K562 (cell line): ENCODE results near the gene DPCD. TPM values are rescaled to one million over a fixed set of nuclear protein-coding genes. Genes with fewer than 3 reads are reported as not detected.

ENCODE experiments used
- ATAC-seq: fragments of 200-7000 bp; cut with Tn5 transposase; 3 replicates; pipeline ENCODE4 v1.9.1; 2020; ENCODE audit warnings: moderate library complexity
- BruUV-seq: library from RNA; stranded (reverse); fragments of 400-500 nt; replicated peaks from 2 replicates; lab custom pipeline; 2021; lab: Mats Ljungman, UMichigan
- CTCF ChIA-PET: fragments of 300-600 bp; formaldehyde crosslinking; extraction: SDS; loops from one replicate; lab custom pipeline; 2021; ENCODE audit warnings: low intra/inter-chr PET ratio; lab: Yijun Ruan, JAX
- POLR2A ChIA-PET: fragments of 300-600, 350-650 bp; sonication (Branson Sonifier 250); formaldehyde crosslinking; extraction: SDS; loops from one replicate; lab custom pipeline; 2021; ENCODE audit warnings: antibody characterized with exemption, inconsistent platforms; lab: Yijun Ruan, JAX
- DNase-seq, 4 experiments: peaks; one replicate each; pipeline versions ENCODE4 v3.0.0 to v3.0.0-alpha.2; 2011 to 2018; ENCODE audit warnings: low spot score in 3 of 4, mixed read lengths in 3 of 4; ENCODE audit errors: extremely low read depth in 1 of 4
- FAIRE-seq: peaks from 2 replicates; lab custom pipeline; 2011; peaks lifted over from hg19 to GRCh38; lab: Jason Lieb, UNC
- H2AFZ ChIP-seq: 2 replicates; pipeline ENCODE4 v1.6.0; 2011; ENCODE audit warnings: low read depth, low read length, control low read depth, inconsistent platforms
- H3K27ac ChIP-seq: fragments of 200-600 bp; 3 replicates; pipeline ENCODE4 v1.8.0; 2011; ENCODE audit warnings: low read depth, mild to moderate bottlenecking, control low read depth, inconsistent platforms, low read length, moderate library complexity, mixed read lengths; ENCODE audit errors: extremely low read depth
- H3K27me3 ChIP-seq, 2 experiments: fragments of 300-600 bp in 1 of 2; 2 replicates in 1 of 2; 3 replicates in 1 of 2; pipeline versions ENCODE4 v1.6.0 to v1.8.0; 2011; ENCODE audit warnings: inconsistent platforms in 2 of 2, low read length in 2 of 2, mild to moderate bottlenecking in 1 of 2, mixed read lengths in 1 of 2, moderate library complexity in 1 of 2; ENCODE audit not compliant: control insufficient read depth in 2 of 2, insufficient read depth in 2 of 2
- H3K36me3 ChIP-seq: fragments of 300-600 bp; 3 replicates; pipeline ENCODE4 v1.8.0; 2011; ENCODE audit warnings: mild to moderate bottlenecking, low read length, inconsistent platforms; ENCODE audit not compliant: control insufficient read depth, insufficient read depth
- H3K4me1 ChIP-seq, 2 experiments: fragments of 200-600 bp in 1 of 2; replicated peaks in 1 of 2; 2 replicates in 1 of 2; 3 replicates in 1 of 2; pipeline versions ENCODE4 v1.5.1 to v1.8.0; 2011; ENCODE audit warnings: inconsistent platforms in 2 of 2, low read length in 2 of 2, mild to moderate bottlenecking in 1 of 2, mixed read lengths in 1 of 2, moderate library complexity in 1 of 2; ENCODE audit not compliant: control insufficient read depth in 2 of 2, insufficient read depth in 2 of 2
- H3K4me2 ChIP-seq: 2 replicates; pipeline ENCODE4 v1.6.1; 2011; ENCODE audit warnings: low read length, control low read depth, inconsistent platforms, mixed read lengths; ENCODE audit not compliant: insufficient read depth
- H3K4me3 ChIP-seq: fragments of 200-600 bp; sonication (generic), shearing (Covaris generic); 2 replicates; pipeline ENCODE4 v1.5.1; 2016; ENCODE audit warnings: control low read depth, inconsistent platforms
- H3K79me2 ChIP-seq: fragments of 200-600 bp; 3 replicates; pipeline ENCODE4 v1.8.0; 2011; ENCODE audit warnings: low read length, inconsistent platforms; ENCODE audit not compliant: control insufficient read depth, insufficient read depth
- H3K9ac ChIP-seq, 2 experiments: 2 replicates each; pipeline versions ENCODE4 v1.6.0 to v1.6.1; 2011; ENCODE audit warnings: low read depth in 2 of 2, low read length in 2 of 2, control low read depth in 1 of 2, inconsistent platforms in 1 of 2, mild to moderate bottlenecking in 1 of 2, mixed read lengths in 1 of 2; ENCODE audit not compliant: insufficient read depth in 1 of 2
- H3K9me1 ChIP-seq: one replicate; pipeline ENCODE4 v1.6.0; 2011; ENCODE audit warnings: inconsistent platforms, mild to moderate bottlenecking, low read length, moderate library complexity; ENCODE audit not compliant: control insufficient read depth, insufficient read depth
- H3K9me3 ChIP-seq: replicated peaks from 2 replicates; pipeline ENCODE4 v1.5.1; 2011; ENCODE audit warnings: low read depth, low read length, inconsistent platforms; ENCODE audit not compliant: control insufficient read depth, insufficient read depth
- H4K20me1 ChIP-seq: replicated peaks from 2 replicates; pipeline ENCODE4 v1.6.1; 2011; ENCODE audit warnings: low read length, inconsistent platforms, mixed read lengths; ENCODE audit not compliant: control insufficient read depth, insufficient read depth
- CREM ChIP-seq: IDR thresholded peaks from 2 replicates; pipeline ENCODE4 v1.6.1; 2014; ENCODE audit warnings: antibody characterized with exemption, low read depth
- DPF2 ChIP-seq: fragments of 450-650 bp; IDR thresholded peaks from 2 replicates; pipeline ENCODE4 v1.6.1; 2016
- FOXM1 ChIP-seq, 2 experiments: fragments of 450-650 bp in 1 of 2; sonication (generic) in 1 of 2; formaldehyde crosslinking in 1 of 2; IDR thresholded peaks; 2 replicates each; pipeline versions ENCODE4 v1.6.1 to v1.9.0; 2017 to 2022; ENCODE audit warnings: low read depth in 2 of 2, mild to moderate bottlenecking in 2 of 2, missing genetic modification reagents in 1 of 2, moderate library complexity in 1 of 2
- IRF2 ChIP-seq: sonication (generic); formaldehyde crosslinking; IDR thresholded peaks from 2 replicates; pipeline ENCODE4 v1.8.1; 2022; ENCODE audit warnings: mild to moderate bottlenecking, missing genetic modification reagents
- KAT7 ChIP-seq: sonication (generic); formaldehyde crosslinking; IDR thresholded peaks from 2 replicates; pipeline ENCODE4 v1.8.0; 2022; ENCODE audit warnings: missing genetic modification reagents, mild to moderate bottlenecking, borderline replicate concordance
- MAZ ChIP-seq, 2 experiments: fragments of 450-650 bp in 1 of 2; sonication (generic) in 1 of 2; formaldehyde crosslinking; IDR thresholded peaks in 1 of 2; conservative IDR thresholded peaks in 1 of 2; 2 replicates each; pipeline versions ENCODE4 v1.4.0 to v1.5.0; 2020; ENCODE audit warnings: mild to moderate bottlenecking in 1 of 2, missing genetic modification reagents in 1 of 2
- RFX7 ChIP-seq: fragments of 250-450 bp; sonication (Bioruptor Pico); IDR thresholded peaks from 2 replicates; pipeline ENCODE4 v1.5.1; 2021; ENCODE audit warnings: mild to moderate bottlenecking
- TAF7 ChIP-seq: fragments of 450-650 bp; IDR thresholded peaks from 2 replicates; pipeline ENCODE4 v1.6.1; 2016; ENCODE audit warnings: missing genetic modification characterization, missing compliant biosample characterization
- TEAD2 ChIP-seq: fragments of 450-650 bp; IDR thresholded peaks from 2 replicates; pipeline ENCODE4 v1.6.1; 2016; ENCODE audit warnings: missing genetic modification characterization, control low read depth, missing compliant biosample characterization
- YBX1 ChIP-seq: fragments of 450-650 bp; IDR thresholded peaks from 2 replicates; pipeline ENCODE4 v1.7.1; 2016; ENCODE audit warnings: mild to moderate bottlenecking
- ZNF583 ChIP-seq: fragments of 250-450 bp; sonication (Bioruptor Pico); IDR thresholded peaks from 2 replicates; pipeline ENCODE4 v1.4.0; 2020
- ZZZ3 ChIP-seq: fragments of 450-650 bp; IDR thresholded peaks from 2 replicates; pipeline ENCODE4 v1.6.1; 2016; ENCODE audit warnings: antibody characterized with exemption, mild to moderate bottlenecking, moderate library complexity
- WGBS: fragments of 100-300 bp; shearing (Covaris generic); methylation state at CpG from one replicate; pipeline ENCODE4 v1.1.6; 2016; ENCODE audit warnings: low coverage, mixed read lengths; ENCODE audit not compliant: insufficient coverage; ENCODE audit errors: missing lambda C conversion rate; 5-methylcytosine and 5-hydroxymethylcytosine counted together
- in situ Hi-C: fragments of 300-500 bp; cut with MboI; formaldehyde crosslinking; loops from 4 replicates; pipeline ENCODE4 v1.15.0; 2018; ENCODE audit warnings: inconsistent platforms, mixed read lengths
- intact Hi-C: fragments of 100-400 bp; cut with micrococcal nuclease; formaldehyde crosslinking; loops from 2 replicates; pipeline ENCODE4 v1.14.2; 2022
- polyA plus RNA-seq, 8 experiments: library from polyadenylated mRNA; depleted of rRNA in 4 of 8; stranded (reverse) in 5 of 8; unstranded in 3 of 8; fragments of >200 nt; fragmentation: Nextera tagmentation in 2 of 8; fragmentation: Illumina TruSeq in 1 of 8; extraction: Ambion mirVana in 2 of 8; extraction: Trizol in 1 of 8; gene quantifications; 2 replicates each; pipeline versions ENCODE4 v1.2.1 to v1.2.3, GENCODE V29; 2011 to 2014; ENCODE audit warnings: inconsistent platforms in 1 of 8, missing spikeins in 1 of 8
- total RNA-seq, 7 experiments: library from RNA; depleted of rRNA in 6 of 7; stranded (reverse); fragments of >200 nt in 6 of 7; fragmentation: Illumina TruSeq in 2 of 7; extraction: Trizol in 2 of 7; gene quantifications; 2 replicates each; pipeline versions ENCODE4 v1.2.1 to v1.2.3, GENCODE V29; 2011 to 2021; ENCODE audit warnings: low replicate concordance in 1 of 7
- TF ChIP-seq, protein P1 (sequence below): fragments of 450-650 bp; IDR thresholded peaks from 2 replicates; pipeline ENCODE4 v1.6.1; 2016; ENCODE audit warnings: antibody characterized with exemption

Gene DPCD
- total and polyA plus RNA-seq, 9 of the 15 experiments (the other 6 are each of a cell fraction or from before 2014, with no cell fraction given), result 12.1 to 45.2 (median 20.0) TPM

DNA sequence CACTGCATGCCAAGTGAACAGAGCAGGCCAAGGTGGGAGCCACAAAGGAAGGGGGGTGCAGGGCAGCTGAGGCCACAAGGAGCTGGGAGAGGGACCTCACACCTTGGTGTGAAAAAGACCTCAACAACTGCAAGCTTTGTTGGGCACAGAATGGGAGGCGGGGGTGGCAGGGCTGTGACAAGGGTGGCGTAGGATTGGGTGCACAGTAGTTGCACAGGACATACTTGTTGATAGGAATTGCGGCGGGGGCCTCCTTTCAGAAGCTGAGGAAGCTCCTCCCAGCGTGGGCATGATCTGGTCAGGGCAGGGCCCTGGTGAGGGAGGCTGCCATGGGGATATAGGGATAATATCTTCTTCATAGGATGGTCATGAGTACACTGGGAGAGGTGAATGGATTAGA is 25.9 kb upstream of the DPCD start (continued):
- TF ChIP-seq IRF2 (CRISPR knock-in tag) (no peak), MAZ (CRISPR knock-in tag; conservative IDR thresholded peaks at IDR 0.05 in 1 of 2, IDR thresholded peaks at IDR 0.05 in 1 of 2) (no peak), ZNF583 (CRISPR knock-in tag) (no peak), KAT7 (no peak), ZZZ3 (no peak), CREM (no peak), FOXM1 (IDR thresholded peaks at IDR 0.05; ENCODE audit: low read depth) (no peak), FOXM1 (CRISPR knock-in tag; IDR thresholded peaks at IDR 0.05; ENCODE audit: low read depth) (no peak), YBX1 (no peak), DPF2 (no peak)
- TF ChIP-seq, protein P1, sequence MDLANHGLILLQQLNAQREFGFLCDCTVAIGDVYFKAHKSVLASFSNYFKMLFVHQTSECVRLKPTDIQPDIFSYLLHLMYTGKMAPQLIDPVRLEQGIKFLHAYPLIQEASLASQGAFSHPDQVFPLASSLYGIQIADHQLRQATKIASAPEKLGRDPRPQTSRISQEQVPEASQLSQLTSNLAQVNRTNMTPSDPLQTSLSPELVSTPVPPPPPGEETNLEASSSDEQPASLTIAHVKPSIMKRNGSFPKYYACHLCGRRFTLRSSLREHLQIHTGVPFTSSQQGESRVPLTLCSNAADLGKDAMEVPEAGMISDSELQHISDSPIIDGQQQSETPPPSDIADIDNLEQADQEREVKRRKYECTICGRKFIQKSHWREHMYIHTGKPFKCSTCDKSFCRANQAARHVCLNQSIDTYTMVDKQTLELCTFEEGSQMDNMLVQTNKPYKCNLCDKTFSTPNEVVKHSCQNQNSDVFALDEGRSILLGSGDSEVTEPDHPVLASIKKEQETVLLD, result no peak
- TF ChIP-seq, all 486 proteins: peak for 0

DNA sequence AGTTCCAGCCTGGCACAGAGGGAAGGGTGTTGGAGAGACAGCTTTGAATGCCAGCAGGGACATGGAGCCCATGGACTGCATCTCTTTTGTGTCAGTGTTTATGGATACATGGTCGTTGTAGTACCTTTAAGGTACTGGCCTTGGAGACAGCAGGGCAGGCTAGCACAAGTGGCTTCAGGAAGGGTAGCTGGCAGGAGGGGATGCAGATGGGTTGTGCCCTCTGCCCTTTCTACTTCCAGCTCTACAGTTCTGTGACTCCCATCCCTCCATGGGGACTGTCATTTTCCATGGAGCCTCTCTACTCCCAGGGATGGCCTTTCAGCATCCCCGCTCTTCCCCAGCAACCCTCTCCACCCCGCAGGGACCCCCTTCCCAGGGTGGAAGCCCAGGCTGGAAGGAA is 25.1 kb upstream of the DPCD start:
- TF ChIP-seq TAF7 (tag) (no peak), TEAD2 (tag) (no peak), RFX7 (CRISPR knock-in tag) (no peak)
- TF ChIP-seq, all 486 proteins: peak for 0
- Histone ChIP-seq H3K27me3 (no peaks in the 10 kb centered on the region), H3K9me1 (no peaks in the 10 kb centered on the region), H3K9ac (no peak overlapping the region), H4K20me1 (no peaks in the 10 kb centered on the region), H3K4me2 (no peak overlapping the region), H3K79me2 (no peaks in the 10 kb centered on the region), H3K27ac (no peak overlapping the region), H3K9me3 (no peaks in the 10 kb centered on the region), H2AFZ (no peak overlapping the region), H3K4me1 (peaks cover 9 to 26% of the 10 kb centered on the region in 2 experiments; a peak in 4 of 5 replicates), H3K36me3 (no peaks in the 10 kb centered on the region), H3K4me3 (no peak overlapping the region)
- BruUV-seq, result no TSS peak
- CTCF ChIA-PET, result no interaction called here
- in situ Hi-C loops, result no loop called here
- WGBS, result 51% methylated on average over 3 of the region's 3 CpGs
- DNase-seq (no peak), FAIRE-seq (no peak), ATAC-seq (no peak)
- POLR2A ChIA-PET, result interaction anchor here (0.5 to 0.6 kb wide), 2 partner anchors 35 to 254 kb away, joined by 3 read pairs; no protein-coding TSS in a partner anchor
- intact Hi-C loops, result no loop called here
